A673 (cell line): ENCODE results near the gene ITGB2.

ENCODE experiments used
- CTCF ChIP-seq: fragments of 300-800, 200-600 bp; sonication (generic); conservative IDR thresholded peaks from 2 replicates; pipeline ENCODE4 v1.5.1; 2017; ENCODE audit warnings: low read depth, mild to moderate bottlenecking, antibody characterized with exemption, low read length, moderate library complexity, mixed read lengths
- EZH2 ChIP-seq: fragments of 200-600 bp; sonication (generic); IDR thresholded peaks from 2 replicates; pipeline ENCODE4 v1.6.1; 2017; ENCODE audit warnings: borderline replicate concordance, low read depth, mild to moderate bottlenecking, mixed read lengths, antibody characterized with exemption, low read length; ENCODE audit not compliant: poor library complexity, severe bottlenecking

- TF ChIP-seq EZH2, result no peak
- TF ChIP-seq CTCF, result no peak
These were observed 30.3 kb downstream of the ITGB2 start for GRCh38 chr21:44890338-44890931.
